HepG2 (cell line): ENCODE data around the gene ASPRV1. TPM values are rescaled to one million over a fixed set of nuclear protein-coding genes. Genes with fewer than 3 reads are reported as not detected.

ENCODE experiments used
- ARID4A ChIP-seq: sonication (generic); formaldehyde crosslinking; IDR thresholded peaks from 2 replicates; pipeline ENCODE4 v1.5.0; 2020; ENCODE audit warnings: mild to moderate bottlenecking, missing genetic modification reagents, borderline replicate concordance
- BRCA1 ChIP-seq: sonication (generic); formaldehyde crosslinking; IDR thresholded peaks from 2 replicates; pipeline ENCODE4 v1.4.0; 2020; ENCODE audit warnings: missing genetic modification reagents
- BRF2 ChIP-seq: sonication (generic); formaldehyde crosslinking; IDR thresholded peaks from 2 replicates; pipeline ENCODE4 v1.8.1; 2022; ENCODE audit warnings: mild to moderate bottlenecking, missing genetic modification reagents
- CCDC6 ChIP-seq: sonication (generic); formaldehyde crosslinking; IDR thresholded peaks from 2 replicates; pipeline ENCODE4 v1.8.1; 2022; ENCODE audit warnings: mild to moderate bottlenecking, missing genetic modification reagents, moderate library complexity
- DNMT3B ChIP-seq: conservative IDR thresholded peaks from 2 replicates; pipeline ENCODE4 v1.6.1; 2016; ENCODE audit warnings: missing biosample characterization, control low read depth
- HNF4G ChIP-seq, 2 experiments: sonication (generic) in 1 of 2; formaldehyde crosslinking in 1 of 2; IDR thresholded peaks; 2 replicates each; pipeline versions ENCODE4 v1.4.0 to v1.6.1; 2011 to 2020; ENCODE audit warnings: borderline replicate concordance in 2 of 2, low read depth in 2 of 2, mild to moderate bottlenecking in 2 of 2, low read length in 1 of 2, missing genetic modification reagents in 1 of 2, moderate library complexity in 1 of 2
- KDM4B ChIP-seq: sonication (generic); formaldehyde crosslinking; IDR thresholded peaks from 2 replicates; pipeline ENCODE4 v1.4.0; 2020; ENCODE audit warnings: missing genetic modification reagents
- KDM5B ChIP-seq: sonication (generic); formaldehyde crosslinking; IDR thresholded peaks from 2 replicates; pipeline ENCODE4 v1.4.0; 2020; ENCODE audit warnings: missing genetic modification reagents, mild to moderate bottlenecking, borderline replicate concordance
- MYNN ChIP-seq: sonication (generic); formaldehyde crosslinking; IDR thresholded peaks from 2 replicates; pipeline ENCODE4 v1.4.0; 2020; ENCODE audit warnings: mild to moderate bottlenecking, low read depth, missing genetic modification reagents
- PCBP1 ChIP-seq: fragments of 200-400 bp; formaldehyde crosslinking; IDR thresholded peaks from 2 replicates; pipeline ENCODE4 v1.6.1; 2017; ENCODE audit warnings: mild to moderate bottlenecking, low read depth, low read length, borderline replicate concordance
- RBM39 ChIP-seq: fragments of 200-400 bp; formaldehyde crosslinking; IDR thresholded peaks from one replicate; pipeline ENCODE4 v1.6.1; 2018; ENCODE audit warnings: antibody characterized with exemption, mild to moderate bottlenecking, low read depth, low read length; ENCODE audit not compliant: poor library complexity, severe bottlenecking
- RELA ChIP-seq: sonication (generic); formaldehyde crosslinking; IDR thresholded peaks from 2 replicates; pipeline ENCODE4 v1.4.0; 2020; ENCODE audit warnings: missing genetic modification reagents
- SIX1 ChIP-seq: sonication (generic); formaldehyde crosslinking; IDR thresholded peaks from 2 replicates; pipeline ENCODE4 v1.4.0; 2020; ENCODE audit warnings: missing genetic modification reagents, borderline replicate concordance
- TBX2 ChIP-seq: sonication (generic); formaldehyde crosslinking; IDR thresholded peaks from 2 replicates; pipeline ENCODE4 v1.5.0; 2020; ENCODE audit warnings: missing genetic modification reagents, mild to moderate bottlenecking, borderline replicate concordance
- UBTF ChIP-seq: sonication (generic); formaldehyde crosslinking; IDR thresholded peaks from 2 replicates; pipeline ENCODE4 v1.4.0; 2020; ENCODE audit warnings: mild to moderate bottlenecking, missing genetic modification reagents
- ZFP41 ChIP-seq: sonication (generic); formaldehyde crosslinking; IDR thresholded peaks from 2 replicates; pipeline ENCODE4 v1.4.0; 2020; ENCODE audit warnings: mild to moderate bottlenecking, missing genetic modification reagents, borderline replicate concordance
- ZMYM3 ChIP-seq: sonication (generic); formaldehyde crosslinking; IDR thresholded peaks from 2 replicates; pipeline ENCODE4 v1.5.1; 2020; ENCODE audit warnings: mild to moderate bottlenecking, missing genetic modification reagents
- ZNF138 ChIP-seq: sonication (generic); formaldehyde crosslinking; IDR thresholded peaks from 2 replicates; pipeline ENCODE4 v1.5.0; 2020; ENCODE audit warnings: mild to moderate bottlenecking, low read depth, missing genetic modification reagents
- ZNF337 ChIP-seq: sonication (generic); formaldehyde crosslinking; IDR thresholded peaks from 2 replicates; pipeline ENCODE4 v1.5.1; 2020; ENCODE audit warnings: missing genetic modification reagents, low read depth, mild to moderate bottlenecking, borderline replicate concordance
- ZNF576 ChIP-seq: sonication (generic); formaldehyde crosslinking; IDR thresholded peaks from 2 replicates; pipeline ENCODE4 v1.4.0; 2020; ENCODE audit warnings: mild to moderate bottlenecking, missing genetic modification reagents
- polyA plus RNA-seq, 8 experiments: library from polyadenylated mRNA; depleted of rRNA in 3 of 8; stranded (reverse) in 7 of 8; unstranded in 1 of 8; fragments of >200 nt; fragmentation: Illumina TruSeq in 4 of 8; extraction: Trizol in 4 of 8; gene quantifications; 2 replicates each; pipeline versions ENCODE4 v1.2.1 to v1.2.3, GENCODE V29; 2011 to 2016; ENCODE audit warnings: low read depth in 4 of 8, missing spikeins in 1 of 8, mixed read lengths in 1 of 8; ENCODE audit not compliant: insufficient read depth in 1 of 8
- total RNA-seq, 5 experiments: library from RNA; depleted of rRNA; stranded (reverse); fragments of >200 nt; fragmentation: Illumina TruSeq; extraction: Trizol; gene quantifications; 2 replicates each; pipeline ENCODE4 v1.2.3, GENCODE V29; 2016; ENCODE audit warnings: low read depth in 1 of 5

ASPRV1 gene
- total and polyA plus RNA-seq, 2 of the 13 experiments (the other 11 are each of a cell fraction or from before 2014, with no cell fraction given): 0.40 to 0.48 TPM

- peak; percentile 77; the same call in 1 of the 2 replicates for TF ChIP-seq KDM5B (CRISPR knock-in tag)
- no peak; the same call in 1 of the 2 replicates for TF ChIP-seq UBTF (CRISPR knock-in tag)
- TF ChIP-seq KDM4B (CRISPR knock-in tag): no peak
- peak; percentile 72; the same call in 1 of the 2 replicates for TF ChIP-seq PCBP1
- TF ChIP-seq ARID4A: peak; percentile 60; the same call in 1 of the 2 replicates
- TF ChIP-seq ZMYM3 (CRISPR knock-in tag): peak; percentile 92
- no peak for TF ChIP-seq ZNF337 (CRISPR knock-in tag)
- no peak for TF ChIP-seq RBM39
- TF ChIP-seq DNMT3B (CRISPR knock-in tag): no peak
- TF ChIP-seq ZNF138: no peak
- TF ChIP-seq HNF4G (IDR thresholded peaks at IDR 0.05; ENCODE audit: borderline replicate concordance, low read depth, low read length): no peak
- TF ChIP-seq HNF4G (CRISPR knock-in tag; IDR thresholded peaks at IDR 0.05; ENCODE audit: borderline replicate concordance, low read depth): peak; percentile 7; the same call in 1 of the 2 replicates
- no peak for TF ChIP-seq BRCA1 (CRISPR knock-in tag)
- TF ChIP-seq RELA (CRISPR knock-in tag): no peak
- TF ChIP-seq TBX2 (CRISPR knock-in tag): no peak; the same call in 1 of the 2 replicates
- TF ChIP-seq BRF2 (CRISPR knock-in tag): no peak
- TF ChIP-seq ZNF576: no peak
- 0 out of 2 replicates have a peak, but pooled peaks have one; percentile 44 for TF ChIP-seq ZFP41 (CRISPR knock-in tag)
- no peak for TF ChIP-seq MYNN (CRISPR knock-in tag)
- TF ChIP-seq SIX1 (CRISPR knock-in tag): no peak
- TF ChIP-seq CCDC6: no peak
These were observed 13.1 kb downstream of the ASPRV1 start (continued) for GRCh38 chr2:69948032-69948962.
